GM19238 (cell line): Measurements from ENCODE around the gene CCDC50.

ENCODE experiments used
- DNase-seq: peaks from one replicate; pipeline ENCODE4 v3.0.0; 2011; ENCODE audit warnings: low spot score; ENCODE audit not compliant: insufficient read length

CCDC50 gene

GRCh38 chr3:191376516-191377141, 47.4 kb downstream of the CCDC50 start:
- no peak for DNase-seq

- no peak for DNase-seq
Measured at GRCh38 chr3:191378142-191378812, 49.1 kb downstream of the CCDC50 start.

GRCh38 chr3:191379446-191379845, 50.3 kb downstream of the CCDC50 start:
- no peak for DNase-seq

GRCh38 chr3:191380001-191380400, 50.8 kb downstream of the CCDC50 start:
- no peak for DNase-seq

- no peak for DNase-seq
Measured at GRCh38 chr3:191381303-191381702, 52.1 kb downstream of the CCDC50 start.

- no peak for DNase-seq
Measured at GRCh38 chr3:191382661-191383060, 53.5 kb downstream of the CCDC50 start.

GRCh38 chr3:191383124-191383523, 53.9 kb downstream of the CCDC50 start:
- no peak for DNase-seq

GRCh38 chr3:191385101-191385500, 55.9 kb downstream of the CCDC50 start:
- DNase-seq, result no peak

- no peak for DNase-seq
Measured at GRCh38 chr3:191387441-191388077, 58.4 kb downstream of the CCDC50 start.

- DNase-seq, result no peak
Measured at GRCh38 chr3:191388823-191389222, 59.6 kb downstream of the CCDC50 start.

- no peak for DNase-seq
Measured at GRCh38 chr3:191390580-191390979, 61.4 kb downstream of the CCDC50 start.

GRCh38 chr3:191391861-191392808, 62.9 kb downstream of the CCDC50 start:
- no peak for DNase-seq

GRCh38 chr3:191393146-191393545, 64.0 kb downstream of the CCDC50 start:
- no peak for DNase-seq

- DNase-seq, result no peak
Measured at GRCh38 chr3:191397771-191398170, 68.6 kb downstream of the CCDC50 start.

GRCh38 chr3:191398607-191399006, 69.4 kb downstream of the CCDC50 start:
- DNase-seq, result no peak

- no peak for DNase-seq
Measured at GRCh38 chr3:191399918-191400317, 70.7 kb downstream of the CCDC50 start.

GRCh38 chr3:191401775-191402357, 72.7 kb downstream of the CCDC50 start:
- no peak for DNase-seq

- DNase-seq, result no peak
Measured at GRCh38 chr3:191409791-191410359, 80.7 kb downstream of the CCDC50 start.

- DNase-seq, result no peak
Measured at GRCh38 chr3:191412759-191413158, 83.6 kb downstream of the CCDC50 start.

GRCh38 chr3:191414286-191414685, 85.1 kb downstream of the CCDC50 start:
- no peak for DNase-seq

GRCh38 chr3:191414732-191415131, 85.5 kb downstream of the CCDC50 start:
- DNase-seq, result no peak
